ENCODE data around the gene NCAPD2.

DNA sequence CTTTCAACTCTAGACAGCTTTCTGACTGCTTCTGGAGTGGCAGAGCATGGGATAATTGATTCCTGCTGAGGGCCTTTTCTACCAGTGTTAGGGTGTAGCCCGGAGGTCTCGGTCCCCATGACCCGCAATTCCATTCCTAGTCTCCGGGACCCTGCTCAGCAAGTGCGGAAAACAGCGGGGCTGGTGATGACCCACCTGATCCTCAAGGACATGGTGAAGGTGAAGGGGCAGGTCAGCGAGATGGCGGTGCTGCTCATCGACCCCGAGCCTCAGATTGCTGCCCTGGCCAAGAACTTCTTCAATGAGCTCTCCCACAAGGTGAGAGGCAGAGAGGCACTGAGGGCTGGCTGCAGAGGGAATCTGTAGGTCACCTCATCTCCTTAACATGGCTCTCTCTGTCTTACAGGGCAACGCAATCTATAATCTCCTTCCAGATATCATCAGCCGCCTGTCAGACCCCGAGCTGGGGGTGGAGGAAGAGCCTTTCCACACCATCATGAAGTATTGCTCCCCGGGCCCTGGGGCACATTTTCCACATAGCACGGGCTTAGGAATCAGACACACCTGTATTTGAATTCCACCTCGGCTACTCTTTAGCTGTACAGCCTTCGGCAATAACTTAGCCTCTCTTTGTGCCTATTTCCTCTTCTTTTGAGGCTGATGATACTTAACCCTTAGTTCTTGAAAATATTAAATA, 34.8 kb downstream of the NCAPD2 start:
- TF ChIP-seq, protein P1, sequence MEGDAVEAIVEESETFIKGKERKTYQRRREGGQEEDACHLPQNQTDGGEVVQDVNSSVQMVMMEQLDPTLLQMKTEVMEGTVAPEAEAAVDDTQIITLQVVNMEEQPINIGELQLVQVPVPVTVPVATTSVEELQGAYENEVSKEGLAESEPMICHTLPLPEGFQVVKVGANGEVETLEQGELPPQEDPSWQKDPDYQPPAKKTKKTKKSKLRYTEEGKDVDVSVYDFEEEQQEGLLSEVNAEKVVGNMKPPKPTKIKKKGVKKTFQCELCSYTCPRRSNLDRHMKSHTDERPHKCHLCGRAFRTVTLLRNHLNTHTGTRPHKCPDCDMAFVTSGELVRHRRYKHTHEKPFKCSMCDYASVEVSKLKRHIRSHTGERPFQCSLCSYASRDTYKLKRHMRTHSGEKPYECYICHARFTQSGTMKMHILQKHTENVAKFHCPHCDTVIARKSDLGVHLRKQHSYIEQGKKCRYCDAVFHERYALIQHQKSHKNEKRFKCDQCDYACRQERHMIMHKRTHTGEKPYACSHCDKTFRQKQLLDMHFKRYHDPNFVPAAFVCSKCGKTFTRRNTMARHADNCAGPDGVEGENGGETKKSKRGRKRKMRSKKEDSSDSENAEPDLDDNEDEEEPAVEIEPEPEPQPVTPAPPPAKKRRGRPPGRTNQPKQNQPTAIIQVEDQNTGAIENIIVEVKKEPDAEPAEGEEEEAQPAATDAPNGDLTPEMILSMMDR (IDR thresholded peaks at IDR 0.05), result no peak
- TF ChIP-seq POLR2A (IDR thresholded peaks at IDR 0.05), result no peak
